ENCODE data around the gene PKP4.

GRCh38 chr2:158649846-158650245, 193.1 kb downstream of the PKP4 start:
- no peak for TF ChIP-seq CTCF (IDR thresholded peaks at IDR 0.05; ENCODE audit: poor library complexity, severe bottlenecking)
- TF ChIP-seq TAF1 (IDR thresholded peaks at IDR 0.05; ENCODE audit: low read depth), result no peak
- no peak for TF ChIP-seq POLR2AphosphoS5 (IDR thresholded peaks at IDR 0.05)
- no peak for TF ChIP-seq EP300 (conservative IDR thresholded peaks at IDR 0.05; ENCODE audit: poor library complexity, severe bottlenecking)
- no peak for TF ChIP-seq EZH2 (IDR thresholded peaks at IDR 0.05; ENCODE audit: borderline replicate concordance, insufficient read depth, low read length, poor library complexity, severe bottlenecking)
- no peak for TF ChIP-seq SMC3 (conservative IDR thresholded peaks at IDR 0.05; ENCODE audit: poor library complexity)
- no peak for TF ChIP-seq REST (IDR thresholded peaks at IDR 0.05; ENCODE audit: borderline replicate concordance)
- no peak for TF ChIP-seq MXI1 (conservative IDR thresholded peaks at IDR 0.05; ENCODE audit: poor library complexity, severe bottlenecking)
- TF ChIP-seq RAD21 (conservative IDR thresholded peaks at IDR 0.05), result no peak
